ENCODE measurements around the gene EPHA7. TPM values are rescaled to one million over a fixed set of nuclear protein-coding genes. Genes with fewer than 3 reads are reported as not detected.

The EPHA7 gene
- total and polyA plus RNA-seq, 2 donors (not counting 3 experiments of a cell fraction or from before 2014, with no cell fraction given), result not detected

GRCh38 chr6:93272896-93273295 is 146.5 kb downstream of the EPHA7 start:
- H3K27me3 ChIP-seq (ENCODE audit: control insufficient read depth in 2 of 2, insufficient read depth in 2 of 2, low read length in 2 of 2), result no peaks in the 10 kb centered on the region
- FAIRE-seq, result no peak
- intact Hi-C loops (cut with micrococcal nuclease) (no loop called here), dilution Hi-C loops (cut with MboI; ENCODE audit: extremely low pct_ligation_motif_present, low sequenced_read_pairs) (no loop called here)
- no peaks in the 10 kb centered on the region for H3K79me2 ChIP-seq (ENCODE audit: control insufficient read depth, insufficient read depth, low read length)
- no TSS peak for BruUV-seq (replicated peaks)
- no peaks in the 10 kb centered on the region for H4K20me1 ChIP-seq (replicated peaks; ENCODE audit: control insufficient read depth, extremely low read depth, insufficient read depth, low read length)
- POLR2A ChIA-PET, result no interaction called here
- DNase-seq (ENCODE audit: low read depth, low spot score), result no peak
- no peak overlapping the region for H2AFZ ChIP-seq (ENCODE audit: low read depth, low read length)
- H3K4me2 ChIP-seq (ENCODE audit: insufficient read depth, low read length), result no peak overlapping the region
- H3K36me3 ChIP-seq (ENCODE audit: control insufficient read depth in 2 of 2, extremely low read depth in 1 of 2, insufficient read depth in 2 of 2, low read length in 2 of 2), result no peaks in the 10 kb centered on the region
- no peaks in the 10 kb centered on the region for H3K9me1 ChIP-seq (replicated peaks; ENCODE audit: control insufficient read depth, extremely low read depth, insufficient read depth, low read length)
- no peaks in the 10 kb centered on the region for H3K9me3 ChIP-seq (replicated peaks; ENCODE audit: control insufficient read depth, insufficient read depth, low read length)
- H3K4me1 ChIP-seq (ENCODE audit: control insufficient read depth, extremely low read depth, insufficient read depth, low read length), result no peaks in the 10 kb centered on the region
- CTCF ChIA-PET, result interaction anchor here (1.2 kb wide), 1 partner anchor 9 kb away, joined by 4 read pairs; no protein-coding TSS in a partner anchor
- no peak overlapping the region for H3K27ac ChIP-seq (ENCODE audit: insufficient read depth, low read depth, low read length)
- H3K9ac ChIP-seq (replicated peaks; ENCODE audit: extremely low read depth, insufficient read depth, low read length), result no peak overlapping the region
- TF ChIP-seq MAX (IDR thresholded peaks at IDR 0.05; ENCODE audit: insufficient read depth, insufficient read length) (no peak), FOS (IDR thresholded peaks at IDR 0.05; ENCODE audit: borderline replicate concordance, insufficient read depth, low read length) (no peak), POLR2A (IDR thresholded peaks at IDR 0.05; ENCODE audit: low read depth, low read length) (no peak), EZH2 (IDR thresholded peaks at IDR 0.05; ENCODE audit: borderline replicate concordance, low read depth, low read length, severe bottlenecking) (no peak), MYC (IDR thresholded peaks at IDR 0.05; ENCODE audit: low read depth, low read length) (no peak), POLR2AphosphoS5 (IDR thresholded peaks at IDR 0.05; ENCODE audit: insufficient read depth, low read depth, low read length) (no peak), GATA2 (IDR thresholded peaks at IDR 0.05; ENCODE audit: insufficient read depth, insufficient read length, low read depth, low read length) (no peak), CTCF (IDR thresholded peaks at IDR 0.05; ENCODE audit: extremely low read depth in 1 of 2, insufficient read depth in 1 of 2, low read depth in 1 of 2, low read length in 2 of 2) (no peak), JUN (IDR thresholded peaks at IDR 0.05; ENCODE audit: borderline replicate concordance, insufficient read depth, insufficient read length, low read depth) (no peak)
- H3K4me3 ChIP-seq (replicated peaks in 1 of 3; ENCODE audit: insufficient read depth in 1 of 3, low read depth in 1 of 3, low read length in 3 of 3), result no peak overlapping the region

All from endothelial cell of umbilical vein (primary cell).